Measurements from ENCODE around the gene DTD2. TPM values are rescaled to one million over a fixed set of nuclear protein-coding genes. Genes with fewer than 3 reads are reported as not detected.

The DTD2 gene
- total RNA-seq, 1 experiment from 2014 or later, result 36.8 TPM

- Histone ChIP-seq H3K4me1 (ENCODE audit: insufficient read depth, low read length) (no peaks in the 10 kb centered on the region), H3K9me2 (replicated peaks; ENCODE audit: low read length) (no peaks in the 10 kb centered on the region), H3K9ac (ENCODE audit: low read length) (no peak overlapping the region), H3K27ac (ENCODE audit: low read length) (no peak overlapping the region), H3K9me3 (ENCODE audit: low read length) (no peaks in the 10 kb centered on the region), H3K27me3 (ENCODE audit: low read length) (no peaks in the 10 kb centered on the region), H4K20me1 (ENCODE audit: low read length) (no peaks in the 10 kb centered on the region), H3K79me2 (ENCODE audit: low read length) (no peaks in the 10 kb centered on the region), H3F3A (ENCODE audit: low read length, unreplicated experiment) (no peaks in the 10 kb centered on the region), H3K36me3 (ENCODE audit: low read depth, low read length) (no peaks in the 10 kb centered on the region), H2AFZ (ENCODE audit: low read length) (no peak overlapping the region), H3K4me3 (ENCODE audit: low read length) (no peak overlapping the region), H3K4me2 (ENCODE audit: low read length) (no peak overlapping the region)
- CTCF ChIA-PET, result no interaction called here
- ATAC-seq (no peak), DNase-seq (no peak)
- POLR2A ChIA-PET (ENCODE audit: unreplicated experiment), result no interaction called here
- BruUV-seq (replicated peaks), result no TSS peak
- intact Hi-C loops (cut with micrococcal nuclease), result no loop called here
- no peak for TF ChIP-seq EZH2 (IDR thresholded peaks at IDR 0.05; ENCODE audit: low read length, unreplicated experiment)
- TF ChIP-seq EZH2phosphoT487 (IDR thresholded peaks at IDR 0.05; ENCODE audit: borderline replicate concordance, low read length), result no peak
- no peak for TF ChIP-seq CTCF (conservative IDR thresholded peaks at IDR 0.05; ENCODE audit: low read depth, low read length)
Measured at GRCh38 chr14:31501870-31502269, 44.6 kb upstream of the DTD2 start.

- Histone ChIP-seq H3K9me2 (replicated peaks; ENCODE audit: low read length) (no peaks in the 10 kb centered on the region), H3K9ac (ENCODE audit: low read length) (no peak overlapping the region; the same call in 1 of the 2 replicates), H3K4me1 (ENCODE audit: insufficient read depth, low read length) (no peaks in the 10 kb centered on the region), H3K79me2 (ENCODE audit: low read length) (no peaks in the 10 kb centered on the region), H3F3A (ENCODE audit: low read length, unreplicated experiment) (no peaks in the 10 kb centered on the region), H4K20me1 (ENCODE audit: low read length) (no peaks in the 10 kb centered on the region), H3K27ac (ENCODE audit: low read length) (0 out of 2 replicates have a peak overlapping the region, but pooled peaks have one; percentile 9), H3K9me3 (ENCODE audit: low read length) (no peaks in the 10 kb centered on the region), H3K4me2 (ENCODE audit: low read length) (no peak overlapping the region), H3K27me3 (ENCODE audit: low read length) (no peaks in the 10 kb centered on the region), H2AFZ (ENCODE audit: low read length) (peak overlapping the region; percentile 65; the same call in 1 of the 2 replicates), H3K36me3 (ENCODE audit: low read depth, low read length) (no peaks in the 10 kb centered on the region), H3K4me3 (ENCODE audit: low read length) (no peak overlapping the region)
- BruUV-seq (replicated peaks), result no TSS peak
- ChIA-PET POLR2A (ENCODE audit: unreplicated experiment) (no interaction called here), CTCF (no interaction called here)
- ATAC-seq, result no peak; the same call in 1 of the 2 replicates
- intact Hi-C loops (cut with micrococcal nuclease), result no loop called here
- DNase-seq, result peak; percentile 39
- TF ChIP-seq CTCF (conservative IDR thresholded peaks at IDR 0.05; ENCODE audit: low read depth, low read length), result no peak
- TF ChIP-seq EZH2phosphoT487 (IDR thresholded peaks at IDR 0.05; ENCODE audit: borderline replicate concordance, low read length), result no peak
- no peak for TF ChIP-seq EZH2 (IDR thresholded peaks at IDR 0.05; ENCODE audit: low read length, unreplicated experiment)
Measured at GRCh38 chr14:31492759-31493498, 35.6 kb upstream of the DTD2 start.

- H3K9me2 ChIP-seq (replicated peaks; ENCODE audit: low read length), result no peaks in the 10 kb centered on the region
- no peaks in the 10 kb centered on the region for H3K79me2 ChIP-seq (ENCODE audit: low read length)
- no peaks in the 10 kb centered on the region for H4K20me1 ChIP-seq (ENCODE audit: low read length)
- no peak overlapping the region for H3K9ac ChIP-seq (ENCODE audit: low read length)
- H3K27me3 ChIP-seq (ENCODE audit: low read length), result no peaks in the 10 kb centered on the region
- intact Hi-C loops (cut with micrococcal nuclease), result no loop called here
- POLR2A ChIA-PET (ENCODE audit: unreplicated experiment), result no interaction called here
- BruUV-seq (replicated peaks), result no TSS peak
- H3K36me3 ChIP-seq (ENCODE audit: low read depth, low read length), result no peaks in the 10 kb centered on the region
- DNase-seq (no peak), ATAC-seq (no peak)
- H3K4me3 ChIP-seq (ENCODE audit: low read length), result no peak overlapping the region
- no peak overlapping the region for H3K27ac ChIP-seq (ENCODE audit: low read length)
- no peaks in the 10 kb centered on the region for H3K9me3 ChIP-seq (ENCODE audit: low read length)
- H2AFZ ChIP-seq (ENCODE audit: low read length), result no peak overlapping the region
- H3K4me2 ChIP-seq (ENCODE audit: low read length), result no peak overlapping the region
- TF ChIP-seq CTCF (conservative IDR thresholded peaks at IDR 0.05; ENCODE audit: low read depth, low read length) (no peak), EZH2phosphoT487 (IDR thresholded peaks at IDR 0.05; ENCODE audit: borderline replicate concordance, low read length) (no peak), EZH2 (IDR thresholded peaks at IDR 0.05; ENCODE audit: low read length, unreplicated experiment) (no peak)
- CTCF ChIA-PET, result no interaction called here
- H3F3A ChIP-seq (ENCODE audit: low read length, unreplicated experiment), result no peaks in the 10 kb centered on the region
- no peaks in the 10 kb centered on the region for H3K4me1 ChIP-seq (ENCODE audit: insufficient read depth, low read length)
Measured at GRCh38 chr14:31489691-31490090, 32.4 kb upstream of the DTD2 start.
